Pancreas (tissue), 10 donors: ENCODE results near the gene C1orf105. TPM values are rescaled to one million over a fixed set of nuclear protein-coding genes. Genes with fewer than 3 reads are reported as not detected.

Experiments
- ATAC-seq, 4 donors: fragments of 200-7000 bp; cut with Tn5 transposase; one replicate each; pipeline versions ENCODE4 v1.8.0 to v1.9.1; 2020; ENCODE audit warnings: mild to moderate bottlenecking in 4 of 4, moderate library complexity in 4 of 4
- DNase-seq, 6 donors: peaks; one replicate each; pipeline ENCODE4 v3.0.0-alpha.2; 2020
- FAIRE-seq: peaks from 2 replicates; lab custom pipeline; 2012; peaks lifted over from hg19 to GRCh38; lab: Jason Lieb, UNC
- H3K27ac ChIP-seq, 4 donors: fragments of 200-600 bp; sonication (generic); 1 replicate in 3 of 4; 2 replicates in 1 of 4; pipeline versions ENCODE4 v1.5.0 to v1.8.0; 2020
- H3K27me3 ChIP-seq, 4 donors: fragments of 200-600 bp; one replicate each; pipeline ENCODE4 v1.8.0; 2021
- H3K36me3 ChIP-seq, 3 donors: fragments of 200-600 bp; sonication (generic) in 1 of 3; one replicate each; pipeline versions ENCODE4 v1.5.0 to v1.8.0; 2020 to 2021
- H3K4me1 ChIP-seq, 3 donors: fragments of 200-600 bp; one replicate each; pipeline ENCODE4 v1.8.0; 2021
- H3K4me3 ChIP-seq, 4 donors: fragments of 200-600 bp; sonication (generic) in 2 of 4; one replicate each; pipeline versions ENCODE4 v1.5.0 to v1.8.0; 2020 to 2021
- H3K9me3 ChIP-seq, 4 donors: fragments of 200-600 bp; one replicate each; pipeline ENCODE4 v1.8.0; 2021
- CTCF ChIP-seq, 4 donors: fragments of 200-600 bp; sonication (generic) in 3 of 4; IDR thresholded peaks; one replicate each; pipeline versions ENCODE4 v1.5.0 to v1.8.0; 2021; ENCODE audit warnings: antibody characterized with exemption in 4 of 4
- WGBS, 2 donors: extraction: QIAGEN DNeasy Blood & Tissue Kit; methylation state at CpG; one replicate each; pipeline ENCODE4 v1.1.7; 2013; 5-methylcytosine and 5-hydroxymethylcytosine counted together
- intact Hi-C, 3 donors: fragments of 100-400 bp; cut with DNase I; formaldehyde crosslinking; loops; one replicate each; pipeline versions ENCODE4 v1.11.1 to v1.14.2; 2022
- polyA plus RNA-seq, 2 donors: library from polyadenylated mRNA; stranded (reverse); fragments of 200-250 nt; gene quantifications; one replicate each; pipeline ENCODE4 v1.2.3, GENCODE V29; 2013
- total RNA-seq, 6 donors: library from RNA; stranded (reverse); fragmentation: NEBNext Ultra II Directional in 4 of 6; extraction: Animal tissue kit (Norgen Biotek cat#: 25700) in 4 of 6; gene quantifications; one replicate each; pipeline versions ENCODE4 v1.2.1 to v1.2.4, GENCODE V29; 2021 to 2023
- donor health status: healthy with polysubstance abuse.
- donor health status: DM: no; HTN: no; CAD: no; lungs with moderate emphysema.
- donor health status: DM: no; HTN: no; CAD: no.
- donor health status: control.
- donor health status: control.
- donor health status: Bipolar disorder and iron deficiency.
- donor health status: DM: yes; HTN: yes; CAD: no.
- donor health status: DM: no; HTN: no; CAD: no.
- donor health status: DM: no; HTN: no; CAD: no.
- donor health status: DM: yes; HTN: yes; CAD: no.

Gene C1orf105
- total and polyA plus RNA-seq, 8 donors: not detected

GRCh38 chr1:172377565-172377964, 42.9 kb upstream of the C1orf105 start:
- no peaks in the 10 kb centered on the region for H3K9me3 ChIP-seq
- intact Hi-C loops: no loop called here
- TF ChIP-seq CTCF (IDR thresholded peaks at IDR 0.05): no peak
- DNase-seq (no peak), ATAC-seq (no peak), FAIRE-seq (no peak)
- H3K4me1 ChIP-seq: peaks cover 0 to 3% (median 0%) of the 10 kb centered on the region in 3 donors
- H3K36me3 ChIP-seq: no peaks in the 10 kb centered on the region
- H3K27me3 ChIP-seq: no peaks in the 10 kb centered on the region
- no peak overlapping the region for H3K27ac ChIP-seq
- no peak overlapping the region for H3K4me3 ChIP-seq

- no peak for TF ChIP-seq CTCF (IDR thresholded peaks at IDR 0.05)
- WGBS, 2 donors: 92 to 97% methylated on average over 1 of the region's 1 CpG
- DNase-seq (no peak), FAIRE-seq (no peak), ATAC-seq (no peak)
- Histone ChIP-seq H3K4me3 (no peak overlapping the region), H3K4me1 (peaks cover 0 to 3% (median 0%) of the 10 kb centered on the region in 3 donors), H3K36me3 (no peaks in the 10 kb centered on the region), H3K27me3 (no peaks in the 10 kb centered on the region), H3K27ac (no peak overlapping the region), H3K9me3 (no peaks in the 10 kb centered on the region)
- intact Hi-C loops: no loop called here
Observed at GRCh38 chr1:172378109-172378760, 42.2 kb upstream of the C1orf105 start.

GRCh38 chr1:172380441-172381244, 39.8 kb upstream of the C1orf105 start:
- no peak overlapping the region for H3K4me3 ChIP-seq
- ATAC-seq (no peak), DNase-seq (no peak), FAIRE-seq (no peak)
- TF ChIP-seq CTCF (IDR thresholded peaks at IDR 0.05): no peak
- peaks cover 0 to 3% (median 0%) of the 10 kb centered on the region in 3 donors for H3K4me1 ChIP-seq
- no peak overlapping the region for H3K27ac ChIP-seq
- H3K36me3 ChIP-seq: no peaks in the 10 kb centered on the region
- H3K9me3 ChIP-seq: no peaks in the 10 kb centered on the region
- WGBS, 2 donors: 61 to 64% methylated on average over 6 of the region's 6 CpGs
- no peaks in the 10 kb centered on the region for H3K27me3 ChIP-seq
- intact Hi-C loops: no loop called here

- peaks cover 0 to 3% (median 0%) of the 10 kb centered on the region in 3 donors for H3K4me1 ChIP-seq
- H3K27me3 ChIP-seq: no peaks in the 10 kb centered on the region
- ATAC-seq (no peak), FAIRE-seq (no peak), DNase-seq (no peak)
- WGBS, 2 donors: 68 to 69% methylated on average over 2 of the region's 2 CpGs
- intact Hi-C loops: no loop called here
- no peak for TF ChIP-seq CTCF (IDR thresholded peaks at IDR 0.05)
- H3K27ac ChIP-seq: no peak overlapping the region
- no peaks in the 10 kb centered on the region for H3K36me3 ChIP-seq
- H3K9me3 ChIP-seq: no peaks in the 10 kb centered on the region
- H3K4me3 ChIP-seq: no peak overlapping the region
Observed at GRCh38 chr1:172381946-172382345, 38.5 kb upstream of the C1orf105 start.

- ATAC-seq: no peak
Observed at GRCh38 chr1:172382406-172382805, 38.1 kb upstream of the C1orf105 start.

More at GRCh38 chr1:172382406-172382805, 38.1 kb upstream of the C1orf105 start:
- Histone ChIP-seq H3K27ac (no peak overlapping the region), H3K9me3 (no peaks in the 10 kb centered on the region), H3K27me3 (no peaks in the 10 kb centered on the region), H3K36me3 (no peaks in the 10 kb centered on the region), H3K4me3 (no peak overlapping the region), H3K4me1 (peaks cover 0 to 3% (median 0%) of the 10 kb centered on the region in 3 donors)
- DNase-seq (no peak), FAIRE-seq (no peak)
- intact Hi-C loops: no loop called here
- WGBS, 2 donors: 89 to 93% methylated on average over 1 of the region's 1 CpG
- TF ChIP-seq CTCF (IDR thresholded peaks at IDR 0.05): no peak
